Astrocyte of the cerebellum (primary cell): ENCODE data around the gene B3GALT6.

Source experiments
- DNase-seq: peaks from one replicate; pipeline ENCODE4 v3.0.0-alpha.2; 2011; ENCODE audit warnings: low read depth
- H3K4me3 ChIP-seq: 2 replicates; pipeline ENCODE4 v1.5.1; 2011; ENCODE audit warnings: mild to moderate bottlenecking, low read depth, low read length, moderate library complexity
- CTCF ChIP-seq: IDR thresholded peaks from 2 replicates; pipeline ENCODE4 v1.5.1; 2012; ENCODE audit warnings: low read length, low read depth, moderate library complexity, mild to moderate bottlenecking; ENCODE audit errors: missing control alignments
- in situ Hi-C: cut with HindIII; loops from 2 replicates; pipeline ENCODE4 v1.10.0; 2017; ENCODE audit warnings: low sequenced_read_pairs

Gene B3GALT6

GRCh38 chr1:1273209-1273511, 41.1 kb downstream of the B3GALT6 start:
- peak overlapping the region; percentile 84 for H3K4me3 ChIP-seq
- no peak for TF ChIP-seq CTCF
- no peak for DNase-seq
- in situ Hi-C loops = no loop called here

- H3K4me3 ChIP-seq = peak within 1 kb of the TSS; percentile 84
Measured at GRCh38 chr1:1273512-1274298, 41.7 kb downstream of the B3GALT6 start, which contains the start of gene UBE2J2. TSS of gene UBE2J2 (minus strand) at chr1:1273854. CDS start at chr1:1267992, 5,862 bp downstream.

GRCh38 chr1:1274299-1274930, 42.4 kb downstream of the B3GALT6 start:
- in situ Hi-C loops = no loop called here
- H3K4me3 ChIP-seq = peak overlapping the region; percentile 84
- no peak for TF ChIP-seq CTCF
- DNase-seq = no peak

More at GRCh38 chr1:1273512-1274298, 41.7 kb downstream of the B3GALT6 start, which contains the start of gene UBE2J2:
- no peak for TF ChIP-seq CTCF
- in situ Hi-C loops = no loop called here
- DNase-seq = peak; percentile 73

- DNase-seq = no peak
- TF ChIP-seq CTCF = no peak
- H3K4me3 ChIP-seq = peak overlapping the region; percentile 84
- in situ Hi-C loops = loop anchor here (25.0 kb wide), 1 partner anchor 138 kb away; no protein-coding TSS in a partner anchor
Measured at GRCh38 chr1:1274931-1275431, 42.9 kb downstream of the B3GALT6 start.

GRCh38 chr1:1275836-1276235, 43.8 kb downstream of the B3GALT6 start:
- no peak for TF ChIP-seq CTCF

GRCh38 chr1:1278620-1279019, 46.6 kb downstream of the B3GALT6 start:
- DNase-seq = no peak
- no peak overlapping the region for H3K4me3 ChIP-seq
- TF ChIP-seq CTCF = no peak
- in situ Hi-C loops = loop anchor here (25.0 kb wide), 1 partner anchor 141 kb away; no protein-coding TSS in a partner anchor

More at GRCh38 chr1:1275836-1276235, 43.8 kb downstream of the B3GALT6 start:
- H3K4me3 ChIP-seq = no peak overlapping the region
- no peak for DNase-seq
- in situ Hi-C loops = loop anchor here (25.0 kb wide), 1 partner anchor 139 kb away; no protein-coding TSS in a partner anchor
